ENCODE results near the gene RUNX2.

- TF ChIP-seq GABPA (IDR thresholded peaks at IDR 0.05; ENCODE audit: low read depth) (no peak), CTCF (IDR thresholded peaks at IDR 0.05) (no peak), IRF3 (IDR thresholded peaks at IDR 0.05; ENCODE audit: low read depth, low read length) (no peak), RAD21 (IDR thresholded peaks at IDR 0.05; ENCODE audit: low read length) (no peak), USF2 (IDR thresholded peaks at IDR 0.05; ENCODE audit: borderline replicate concordance, low read depth, low read length) (no peak), MAX (IDR thresholded peaks at IDR 0.05; ENCODE audit: low read depth) (no peak)
These were observed 194.4 kb downstream of the RUNX2 start for GRCh38 chr6:45522486-45522885.
